SU-DHL-6 (cell line): ENCODE measurements around the gene AGL.

Source experiments
- CTCF ChIP-seq: fragments of 200-600 bp; sonication (generic); IDR thresholded peaks from one replicate; pipeline ENCODE4 v1.5.1; 2017; ENCODE audit warnings: antibody characterized with exemption, mild to moderate bottlenecking, low read length, moderate library complexity; ENCODE audit not compliant: insufficient read depth, poor library complexity, severe bottlenecking
- EZH2phosphoT487 ChIP-seq: fragments of 200-600 bp; sonication (generic), shearing (Covaris generic); conservative IDR thresholded peaks from 2 replicates; pipeline ENCODE4 v1.6.1; 2018; ENCODE audit warnings: mild to moderate bottlenecking, antibody characterized with exemption, low read length, moderate library complexity, mixed read lengths

GRCh38 chr1:99811747-99812146 is 38.4 kb upstream of the AGL start:
- no peak for TF ChIP-seq CTCF
- no peak for TF ChIP-seq EZH2phosphoT487
